ENCODE measurements around the gene CCL24. TPM values are rescaled to one million over a fixed set of nuclear protein-coding genes. Genes with fewer than 3 reads are reported as not detected.
"Not testable (repeated sequence)": the region's sequence is repeated elsewhere in the genome, so short reads cannot be mapped to it uniquely, and the experiment has no call there.

The CCL24 gene
- polyA plus RNA-seq, 3 donors = 1.2 TPM; not detected in 2

DNA sequence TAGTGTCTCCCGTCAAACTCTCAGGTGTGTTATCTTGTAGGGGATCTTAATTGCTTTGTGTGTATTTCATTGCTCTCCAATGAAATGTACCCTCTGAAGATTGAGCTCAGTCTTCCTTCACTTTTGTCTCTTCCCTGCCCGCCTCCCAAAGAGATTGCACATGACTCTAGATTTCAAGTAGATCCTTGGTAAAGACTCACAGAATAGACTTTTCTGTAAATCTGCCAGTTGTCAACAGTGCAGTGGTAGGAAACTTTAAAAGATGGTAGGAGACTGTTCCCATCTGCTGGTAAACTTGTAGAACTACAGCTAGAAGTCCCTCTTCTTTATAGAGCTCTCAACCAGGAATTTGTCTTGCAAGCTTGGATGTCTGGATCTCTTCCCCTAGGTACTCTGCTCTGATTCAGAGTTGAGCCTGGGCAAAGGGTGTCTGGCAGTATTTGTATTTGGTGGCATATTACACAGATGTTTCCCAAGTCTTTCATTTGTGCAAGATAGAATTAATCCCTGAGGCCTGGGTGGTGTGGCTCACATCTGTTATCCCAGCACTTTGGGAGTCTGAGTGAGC lies 51.2 kb downstream of the CCL24 start:
- intact Hi-C loops (cut with micrococcal nuclease) = no loop called here
- Histone ChIP-seq H3K36me3 (replicated peaks in 1 of 2; ENCODE audit: control insufficient read depth in 1 of 2, insufficient read depth in 2 of 2, low read length in 2 of 2) (no peaks in the 10 kb centered on the region), H3K27me3 (ENCODE audit: control insufficient read depth in 2 of 2, insufficient read depth in 2 of 2, low read length in 2 of 2) (no peaks in the 10 kb centered on the region), H3K9me3 (replicated peaks in 1 of 2; ENCODE audit: control insufficient read depth in 1 of 2, insufficient read depth in 1 of 2, low read length in 2 of 2) (no peaks in the 10 kb centered on the region), H4K20me1 (ENCODE audit: insufficient read depth, low read length) (no peaks in the 10 kb centered on the region), H3K27ac (ENCODE audit: low read depth in 1 of 2, low read length in 2 of 2) (no peak overlapping the region), H3K4me2 (replicated peaks; ENCODE audit: extremely low read depth, low read length, poor library complexity, severe bottlenecking) (no peak overlapping the region), H3K79me2 (ENCODE audit: insufficient read depth, low read length) (no peaks in the 10 kb centered on the region), H3K4me3 (replicated peaks in 1 of 3; ENCODE audit: low read depth in 2 of 3, low read length in 3 of 3) (no peak overlapping the region), H3K9ac (ENCODE audit: insufficient read depth, low read length, poor library complexity, severe bottlenecking) (no peak overlapping the region), H3K4me1 (ENCODE audit: control insufficient read depth in 1 of 2, insufficient read depth in 2 of 2, low read length in 2 of 2) (peaks cover 8 to 16% of the 10 kb centered on the region in 2 donors), H2AFZ (ENCODE audit: insufficient read depth, low read depth, low read length, poor library complexity, severe bottlenecking) (peak overlapping the region; percentile 18)
- H3K36me3 Mint-ChIP-seq = no peaks in the 10 kb centered on the region
- H3K4me1 Mint-ChIP-seq = peaks cover 9% of the 10 kb centered on the region
- TF ChIP-seq, protein P1, sequence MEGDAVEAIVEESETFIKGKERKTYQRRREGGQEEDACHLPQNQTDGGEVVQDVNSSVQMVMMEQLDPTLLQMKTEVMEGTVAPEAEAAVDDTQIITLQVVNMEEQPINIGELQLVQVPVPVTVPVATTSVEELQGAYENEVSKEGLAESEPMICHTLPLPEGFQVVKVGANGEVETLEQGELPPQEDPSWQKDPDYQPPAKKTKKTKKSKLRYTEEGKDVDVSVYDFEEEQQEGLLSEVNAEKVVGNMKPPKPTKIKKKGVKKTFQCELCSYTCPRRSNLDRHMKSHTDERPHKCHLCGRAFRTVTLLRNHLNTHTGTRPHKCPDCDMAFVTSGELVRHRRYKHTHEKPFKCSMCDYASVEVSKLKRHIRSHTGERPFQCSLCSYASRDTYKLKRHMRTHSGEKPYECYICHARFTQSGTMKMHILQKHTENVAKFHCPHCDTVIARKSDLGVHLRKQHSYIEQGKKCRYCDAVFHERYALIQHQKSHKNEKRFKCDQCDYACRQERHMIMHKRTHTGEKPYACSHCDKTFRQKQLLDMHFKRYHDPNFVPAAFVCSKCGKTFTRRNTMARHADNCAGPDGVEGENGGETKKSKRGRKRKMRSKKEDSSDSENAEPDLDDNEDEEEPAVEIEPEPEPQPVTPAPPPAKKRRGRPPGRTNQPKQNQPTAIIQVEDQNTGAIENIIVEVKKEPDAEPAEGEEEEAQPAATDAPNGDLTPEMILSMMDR (IDR thresholded peaks at IDR 0.05) = peak; percentile 78
- H3K9me3 Mint-ChIP-seq = peaks cover 0 to 3% (median 0%) of the 10 kb centered on the region in 7 donors
- WGBS (ENCODE audit: insufficient coverage) = 0% methylated on average over 1 of the region's 2 CpGs
- no peak overlapping the region for H3K4me3 Mint-ChIP-seq
- H3K27ac Mint-ChIP-seq = peak overlapping the region in 5 of 7 donors; percentile 7 to 72 (median 61)
- peaks cover 0 to 5% (median 2%) of the 10 kb centered on the region in 3 donors for H3K27me3 Mint-ChIP-seq (ENCODE audit: low read depth in 3 of 3)
- peak; percentile 29 to 71 (median 52) for DNase-seq

DNA sequence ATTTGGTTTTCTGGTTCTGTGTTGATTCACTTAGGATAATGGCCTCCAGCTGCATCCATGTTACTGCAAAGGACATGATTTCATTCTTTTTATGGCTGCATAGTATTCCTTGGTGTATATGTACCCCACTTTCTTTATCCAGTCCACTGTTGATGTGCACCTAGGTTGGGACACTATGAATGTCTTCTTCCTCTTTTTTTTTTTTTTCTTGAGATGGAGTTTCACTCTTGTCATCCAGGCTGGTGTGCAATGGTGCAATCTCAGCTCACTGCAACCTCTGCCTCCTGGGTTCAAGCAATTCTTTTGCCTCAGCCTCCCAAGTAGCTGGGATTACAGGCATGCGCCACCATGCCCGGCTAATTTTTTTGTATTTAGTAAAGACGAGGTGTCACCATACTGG lies 51.8 kb downstream of the CCL24 start:
- WGBS (ENCODE audit: insufficient coverage) = 96% methylated on average over 3 of the region's 3 CpGs
- intact Hi-C loops (cut with micrococcal nuclease); H3K9me3 Mint-ChIP-seq: not testable (repeated sequence)

More for the DNA sequence above, 51.8 kb downstream of the CCL24 start:
- not testable (repeated sequence) for H3K4me3 ChIP-seq (replicated peaks in 1 of 3; ENCODE audit: low read depth in 2 of 3, low read length in 3 of 3); H3K9me3 ChIP-seq (replicated peaks in 1 of 2; ENCODE audit: control insufficient read depth in 1 of 2, insufficient read depth in 1 of 2, low read length in 2 of 2); H3K9ac ChIP-seq (ENCODE audit: insufficient read depth, low read length, poor library complexity, severe bottlenecking); H3K4me3 Mint-ChIP-seq; H3K4me1 Mint-ChIP-seq; H3K27me3 Mint-ChIP-seq (ENCODE audit: low read depth in 3 of 3); H4K20me1 ChIP-seq (ENCODE audit: insufficient read depth, low read length); H3K4me2 ChIP-seq (replicated peaks; ENCODE audit: extremely low read depth, low read length, poor library complexity, severe bottlenecking); H3K36me3 ChIP-seq (replicated peaks in 1 of 2; ENCODE audit: control insufficient read depth in 1 of 2, insufficient read depth in 2 of 2, low read length in 2 of 2); H3K27ac ChIP-seq (ENCODE audit: low read depth in 1 of 2, low read length in 2 of 2); H2AFZ ChIP-seq (ENCODE audit: insufficient read depth, low read depth, low read length, poor library complexity, severe bottlenecking); H3K36me3 Mint-ChIP-seq; H3K79me2 ChIP-seq (ENCODE audit: insufficient read depth, low read length); H3K27me3 ChIP-seq (ENCODE audit: control insufficient read depth in 2 of 2, insufficient read depth in 2 of 2, low read length in 2 of 2)
- DNase-seq = peak; percentile 29 to 35 (median 29)
- peaks cover 8 to 16% of the 10 kb centered on the region in 2 donors for H3K4me1 ChIP-seq (ENCODE audit: control insufficient read depth in 1 of 2, insufficient read depth in 2 of 2, low read length in 2 of 2)
- peak overlapping the region in 5 of 7 donors; percentile 7 to 72 (median 61) for H3K27ac Mint-ChIP-seq

Other genes with a start within 250 kb of the CCL24 start
- 10 to 100 TPM in 1 of 3 donors, 1 to 10 TPM in 2; 4.3 to 14.8 (median 5.3) TPM for gene HIP1, start 74.9 kb downstream of the CCL24 start, polyA plus RNA-seq
- gene CCL26, start 41.6 kb downstream of the CCL24 start, polyA plus RNA-seq = not detected
- 10 to 100 TPM; 34.1 to 54.6 (median 53.1) TPM for gene RHBDD2, start 65.2 kb upstream of the CCL24 start, polyA plus RNA-seq
- gene POR, start 101.3 kb upstream of the CCL24 start, polyA plus RNA-seq = 100 to 1,000 TPM in 1 of 3 donors, 10 to 100 TPM in 2; 90.5 to 102 (median 98.1) TPM
- gene TMEM120A, start 180.8 kb upstream of the CCL24 start, polyA plus RNA-seq = 10 to 100 TPM; 65.5 to 79.9 (median 76.1) TPM
- gene STYXL1, start 234.2 kb upstream of the CCL24 start, polyA plus RNA-seq = 10 to 100 TPM; 64.6 to 79.8 (median 67.2) TPM
- gene MDH2, start 234.3 kb upstream of the CCL24 start, polyA plus RNA-seq = 100 to 1,000 TPM in 2 of 3 donors, 10 to 100 TPM in 1; 75.2 to 162 (median 129) TPM

Measured in CD14-positive monocyte (primary cell).